Small intestine (tissue), 16 donors: ENCODE measurements around the gene VPS54. TPM values are rescaled to one million over a fixed set of nuclear protein-coding genes. Genes with fewer than 3 reads are reported as not detected.

ENCODE experiments used
- DNase-seq, 2 donors: peaks; one replicate each; pipeline versions ENCODE4 v3.0.0 to v3.0.0-alpha.2; 2013
- FAIRE-seq: peaks from 2 replicates; lab custom pipeline; 2012; peaks lifted over from hg19 to GRCh38; lab: Jason Lieb, UNC
- H3K27ac ChIP-seq, 3 donors: one replicate each; pipeline ENCODE4 v1.5.1; 2013; ENCODE audit warnings: low read length in 2 of 3, mild to moderate bottlenecking in 2 of 3, control low read depth in 1 of 3, inconsistent platforms in 1 of 3, low read depth in 1 of 3, moderate library complexity in 1 of 3
- H3K27me3 ChIP-seq, 3 donors: one replicate each; pipeline ENCODE4 v1.6.1; 2013; ENCODE audit warnings: low read length in 3 of 3, inconsistent platforms in 1 of 3; ENCODE audit not compliant: control insufficient read depth in 3 of 3, insufficient read depth in 3 of 3
- H3K36me3 ChIP-seq, 3 donors: one replicate each; pipeline ENCODE4 v1.6.1; 2013; ENCODE audit warnings: low read length in 3 of 3, inconsistent platforms in 1 of 3, low read depth in 1 of 3, mild to moderate bottlenecking in 1 of 3, moderate library complexity in 1 of 3; ENCODE audit not compliant: control insufficient read depth in 3 of 3, insufficient read depth in 2 of 3
- H3K4me1 ChIP-seq, 3 donors: one replicate each; pipeline ENCODE4 v1.6.1; 2013; ENCODE audit warnings: low read length in 2 of 3, inconsistent platforms in 1 of 3, low read depth in 1 of 3, mild to moderate bottlenecking in 1 of 3, moderate library complexity in 1 of 3; ENCODE audit not compliant: control insufficient read depth in 3 of 3, insufficient read depth in 2 of 3
- H3K4me3 ChIP-seq, 3 donors: one replicate each; pipeline ENCODE4 v1.5.1; 2013; ENCODE audit warnings: low read length in 3 of 3, control low read depth in 1 of 3, inconsistent platforms in 1 of 3, low read depth in 1 of 3, mild to moderate bottlenecking in 1 of 3, moderate library complexity in 1 of 3
- H3K9me3 ChIP-seq, 2 donors: one replicate each; pipeline ENCODE4 v1.6.1; 2013; ENCODE audit warnings: low read depth in 1 of 2, low read length in 1 of 2; ENCODE audit not compliant: control insufficient read depth in 2 of 2, insufficient read depth in 1 of 2
- WGBS, 3 donors: extraction: QIAGEN DNeasy Blood & Tissue Kit; methylation state at CpG; one replicate each; pipeline ENCODE4 v1.1.7; 2013; 5-methylcytosine and 5-hydroxymethylcytosine counted together
- long read RNA-seq, 10 donors: transcript quantifications; one replicate each; lab custom pipeline, GENCODE V29; 2026
- polyA plus RNA-seq, 4 donors: library from polyadenylated mRNA; stranded (reverse) in 3 of 4; unstranded in 1 of 4; fragments of 200-250 nt in 3 of 4; fragments of 120-200 nt in 1 of 4; gene quantifications; one replicate each; pipeline versions ENCODE4 v1.2.1 to v1.2.3, GENCODE V29; 2013
- donor health status: healthy with polysubstance abuse.
- donor health status: control.
- donor health status: control.
- donor health status: Bipolar disorder and iron deficiency.
- donor health status: healthy.

The VPS54 gene
- polyA plus RNA-seq = 10 to 100 TPM; 12.3 to 30.4 (median 17.6) TPM
- long read RNA-seq, donor 1 = 0 reads
- long read RNA-seq, donor 2 = 0 reads
- long read RNA-seq, donor 3, partial matches to known transcripts = 11 of 11 reads
- long read RNA-seq, donor 3, other reads (novel, unspliced or antisense) = 0 of 11 reads
- long read RNA-seq, donor 4 = 0 reads
- long read RNA-seq, donor 5 = 0 reads
- long read RNA-seq, donor 6 = 0 reads
- long read RNA-seq, donor 7 = 0 reads
- long read RNA-seq, donor 8 = 0 reads
- long read RNA-seq, donor 9 = 0 reads
- long read RNA-seq, donor 10, full-length matches to known transcripts = 1 of 7 reads
- long read RNA-seq, donor 10, partial matches to known transcripts = 6 of 7 reads
- long read RNA-seq, donor 10, other reads (novel, unspliced or antisense) = 0 of 7 reads

GRCh38 chr2:64019083-64019974, at the start of gene VPS54:
TSS of gene VPS54 (minus strand) at chr2:64019428. CDS start at chr2:63983999, 35,429 bp downstream.
- Histone ChIP-seq H3K27ac (peak within 1 kb of the TSS; percentile 95 to 98 (median 98)), H3K9me3 (no peaks in the 10 kb centered on the region), H3K4me1 (peaks cover 3 to 16% (median 7%) of the 10 kb centered on the region in 3 donors), H3K27me3 (no peaks in the 10 kb centered on the region), H3K36me3 (no peaks in the 10 kb centered on the region), H3K4me3 (peak within 1 kb of the TSS; percentile 72 to 89 (median 82))
- 1 to 2% (median 1%) methylated on average over 29 to 77 of the region's 77 CpGs for WGBS, 3 donors
- DNase-seq (peak; percentile 46 to 87), FAIRE-seq (no peak)

GRCh38 chr2:64067326-64067725, 48.1 kb upstream of the VPS54 start:
- FAIRE-seq = no peak
- no peak overlapping the region for H3K4me3 ChIP-seq
- 43 to 56% (median 43%) methylated on average over 1 of the region's 1 CpG for WGBS, 3 donors
- no peak overlapping the region for H3K27ac ChIP-seq
- H3K9me3 ChIP-seq = no peaks in the 10 kb centered on the region
- DNase-seq = no peak
- no peaks in the 10 kb centered on the region for H3K27me3 ChIP-seq
- H3K4me1 ChIP-seq = peaks cover 0 to 8% (median 0%) of the 10 kb centered on the region in 3 donors
- H3K36me3 ChIP-seq = no peaks in the 10 kb centered on the region

GRCh38 chr2:64065516-64065915, 46.3 kb upstream of the VPS54 start:
- H3K9me3 ChIP-seq = no peaks in the 10 kb centered on the region
- FAIRE-seq (no peak), DNase-seq (no peak)
- WGBS, 3 donors = 55 to 79% (median 63%) methylated on average over 6 of the region's 6 CpGs
- peaks cover 0 to 8% (median 0%) of the 10 kb centered on the region in 3 donors for H3K4me1 ChIP-seq
- H3K36me3 ChIP-seq = no peaks in the 10 kb centered on the region
- H3K4me3 ChIP-seq = no peak overlapping the region
- H3K27ac ChIP-seq = no peak overlapping the region
- no peaks in the 10 kb centered on the region for H3K27me3 ChIP-seq

DNA sequence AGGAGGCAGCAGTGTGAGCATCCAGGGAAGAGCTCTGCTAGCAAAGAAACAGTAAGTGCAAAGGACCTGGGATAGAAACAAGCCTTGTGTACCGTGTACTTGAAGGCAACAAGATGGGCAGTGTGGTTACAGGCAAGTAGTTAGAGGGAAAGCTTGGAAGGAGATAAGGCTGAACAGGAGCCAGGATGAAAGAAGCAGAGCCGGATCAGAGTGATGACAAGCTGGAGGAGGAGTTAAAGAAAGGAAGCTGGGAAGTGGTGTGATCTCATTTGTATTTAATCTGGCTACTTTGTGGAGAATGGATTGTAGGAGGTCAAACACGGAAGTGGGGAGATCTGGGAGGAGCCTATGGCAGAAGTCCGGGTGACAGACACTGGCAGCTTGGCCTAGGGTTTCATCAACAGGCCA, 44.7 kb upstream of the VPS54 start:
- no peak for FAIRE-seq
- H3K27ac ChIP-seq = peak overlapping the region in 1 of 3 donors; percentile 89
- 22 to 38% (median 31%) methylated on average over 4 of the region's 4 CpGs for WGBS, 3 donors
- no peaks in the 10 kb centered on the region for H3K36me3 ChIP-seq
- H3K4me1 ChIP-seq = peaks cover 0 to 8% (median 0%) of the 10 kb centered on the region in 3 donors
- no peaks in the 10 kb centered on the region for H3K27me3 ChIP-seq
- peak in 1 of 2 donors; percentile 39 for DNase-seq
- H3K9me3 ChIP-seq = no peaks in the 10 kb centered on the region
- no peak overlapping the region for H3K4me3 ChIP-seq

GRCh38 chr2:64063454-64063853, 44.2 kb upstream of the VPS54 start:
- no peaks in the 10 kb centered on the region for H3K27me3 ChIP-seq
- no peak overlapping the region for H3K4me3 ChIP-seq
- peaks cover 0 to 8% (median 0%) of the 10 kb centered on the region in 3 donors for H3K4me1 ChIP-seq
- H3K36me3 ChIP-seq = no peaks in the 10 kb centered on the region
- H3K9me3 ChIP-seq = no peaks in the 10 kb centered on the region
- DNase-seq (no peak), FAIRE-seq (no peak)
- peak overlapping the region in 1 of 3 donors; percentile 89 for H3K27ac ChIP-seq
- 69 to 77% (median 72%) methylated on average over 3 of the region's 3 CpGs for WGBS, 3 donors

- peak; percentile 26 to 46 for DNase-seq
- Histone ChIP-seq H3K27ac (peak overlapping the region in 1 of 3 donors; percentile 65), H3K27me3 (no peaks in the 10 kb centered on the region), H3K4me1 (peaks cover 0 to 8% (median 0%) of the 10 kb centered on the region in 3 donors), H3K9me3 (no peaks in the 10 kb centered on the region), H3K4me3 (no peak overlapping the region), H3K36me3 (no peaks in the 10 kb centered on the region)
- no peak for FAIRE-seq
Measured at GRCh38 chr2:64062840-64063239, 43.6 kb upstream of the VPS54 start.

- FAIRE-seq (no peak), DNase-seq (no peak)
- Histone ChIP-seq H3K27ac (no peak overlapping the region), H3K36me3 (no peaks in the 10 kb centered on the region), H3K9me3 (no peaks in the 10 kb centered on the region), H3K4me3 (no peak overlapping the region), H3K4me1 (peaks cover 0 to 8% (median 0%) of the 10 kb centered on the region in 3 donors), H3K27me3 (no peaks in the 10 kb centered on the region)
Measured at GRCh38 chr2:64059270-64059669, 40.0 kb upstream of the VPS54 start.

GRCh38 chr2:64056021-64056420, 36.8 kb upstream of the VPS54 start:
- Histone ChIP-seq H3K36me3 (no peaks in the 10 kb centered on the region), H3K4me3 (no peak overlapping the region), H3K9me3 (no peaks in the 10 kb centered on the region), H3K4me1 (no peaks in the 10 kb centered on the region), H3K27me3 (no peaks in the 10 kb centered on the region), H3K27ac (no peak overlapping the region)
- DNase-seq = no peak
- no peak for FAIRE-seq
- 87 to 89% (median 89%) methylated on average over 2 of the region's 2 CpGs for WGBS, 3 donors
